Suprapubic skin (tissue), 4 donors: ENCODE data around the gene PRDM1. TPM values are rescaled to one million over a fixed set of nuclear protein-coding genes. Genes with fewer than 3 reads are reported as not detected.

Experiments
- DNase-seq, 2 donors: peaks; one replicate each; pipeline ENCODE4 v3.0.0-alpha.2; 2019; ENCODE audit warnings: low spot score in 2 of 2
- H3K27ac ChIP-seq: fragments of 200-600 bp; sonication (generic); one replicate; pipeline ENCODE4 v1.5.1; 2019
- H3K27me3 ChIP-seq: fragments of 200-600 bp; sonication (generic); one replicate; pipeline ENCODE4 v1.5.1; 2019
- H3K36me3 ChIP-seq: fragments of 200-600 bp; sonication (generic); one replicate; pipeline ENCODE4 v1.5.1; 2019
- H3K4me1 ChIP-seq: fragments of 200-600 bp; sonication (generic); one replicate; pipeline ENCODE4 v1.5.1; 2019
- H3K4me3 ChIP-seq: fragments of 200-600 bp; sonication (generic); one replicate; pipeline ENCODE4 v1.5.1; 2019; ENCODE audit warnings: mild to moderate bottlenecking
- H3K9me3 ChIP-seq: fragments of 200-600 bp; sonication (generic); one replicate; pipeline ENCODE4 v1.5.1; 2019
- CTCF ChIP-seq, 2 donors: fragments of 200-600 bp in 1 of 2; fragments of 450-650 bp in 1 of 2; sonication (generic) in 1 of 2; IDR thresholded peaks; one replicate each; pipeline ENCODE4 v1.5.1; 2016 to 2019; ENCODE audit warnings: antibody characterized with exemption in 2 of 2, mild to moderate bottlenecking in 1 of 2, moderate library complexity in 1 of 2
- EP300 ChIP-seq: sonication (generic); formaldehyde crosslinking; IDR thresholded peaks from one replicate; pipeline ENCODE4 v1.6.1; 2017; ENCODE audit warnings: antibody characterized with exemption
- POLR2A ChIP-seq, 2 donors: fragments of 450-650 bp; IDR thresholded peaks; one replicate each; pipeline ENCODE4 v1.6.1; 2017; ENCODE audit warnings: antibody characterized with exemption in 2 of 2, mild to moderate bottlenecking in 2 of 2, moderate library complexity in 2 of 2
- POLR2AphosphoS5 ChIP-seq, 3 donors: sonication (generic); formaldehyde crosslinking; IDR thresholded peaks; one replicate each; pipeline ENCODE4 v1.6.1; 2017; ENCODE audit warnings: antibody characterized with exemption in 3 of 3
- WGBS: methylation state at CpG from one replicate; pipeline ENCODE4 v1.1.5; 2018; 5-methylcytosine and 5-hydroxymethylcytosine counted together
- total RNA-seq, 4 donors: library from RNA; depleted of rRNA; stranded (reverse); fragments of >200 nt; gene quantifications; one replicate each; pipeline ENCODE4 v1.1.0, GENCODE V29; 2016

The PRDM1 gene
- total RNA-seq, 4 donors from 2014 or later, result 10.9 to 47.7 (median 27.8) TPM

DNA sequence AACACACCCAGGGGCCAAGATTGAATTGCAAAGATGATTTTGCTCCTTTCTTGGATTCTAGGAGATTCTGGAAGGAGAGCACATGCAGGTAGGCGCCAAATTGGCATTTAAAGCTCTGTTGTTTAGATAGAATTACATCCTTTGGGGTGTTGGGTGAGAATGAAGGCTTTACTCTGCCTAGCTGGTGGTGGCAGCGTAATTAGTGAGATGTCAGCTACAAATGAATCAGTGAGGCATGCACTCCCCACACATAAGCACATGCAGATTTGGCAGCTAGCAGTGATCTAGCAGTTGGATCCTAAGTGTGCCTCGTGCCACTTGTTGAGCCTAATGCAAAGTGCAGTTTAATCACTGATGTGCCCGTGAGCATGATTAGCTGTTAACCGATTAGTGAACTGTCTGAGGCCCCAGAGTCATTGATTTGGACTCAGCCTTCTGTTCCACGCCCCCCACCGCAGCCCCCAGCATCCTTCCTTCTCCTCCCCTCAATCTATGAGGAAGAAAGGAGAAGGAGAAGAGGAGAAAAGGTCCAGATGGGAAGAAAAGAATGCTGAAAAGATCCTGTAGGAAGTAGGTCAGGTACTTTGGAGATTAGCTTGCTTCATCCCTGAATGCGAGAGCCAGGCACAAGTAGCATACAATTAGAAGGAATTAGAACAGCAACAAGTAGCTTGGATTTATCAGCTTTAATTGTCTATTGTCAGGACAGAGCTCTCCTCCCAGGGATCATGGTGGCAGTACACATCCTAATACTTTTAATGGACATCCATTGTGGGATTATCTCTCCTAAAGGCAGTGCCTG lies 6.0 kb upstream of the PRDM1 start:
- Histone ChIP-seq H3K9me3 (no peaks in the 10 kb centered on the region), H3K27me3 (no peaks in the 10 kb centered on the region), H3K4me1 (peaks cover 10% of the 10 kb centered on the region), H3K36me3 (no peaks in the 10 kb centered on the region), H3K27ac (no peak overlapping the region), H3K4me3 (no peak overlapping the region)
- WGBS, result 95% methylated on average over 8 of the region's 8 CpGs
- DNase-seq, result no peak
- TF ChIP-seq EP300 (no peak), CTCF (IDR thresholded peaks at IDR 0.05) (no peak), POLR2AphosphoS5 (IDR thresholded peaks at IDR 0.05) (no peak)

GRCh38 chr6:106080763-106081095 lies 5.4 kb upstream of the PRDM1 start:
- TF ChIP-seq CTCF (IDR thresholded peaks at IDR 0.05) (no peak), POLR2A (IDR thresholded peaks at IDR 0.05) (no peak), EP300 (no peak), POLR2AphosphoS5 (IDR thresholded peaks at IDR 0.05) (no peak)

GRCh38 chr6:106081715-106082114 lies 4.4 kb upstream of the PRDM1 start:
- DNase-seq, result no peak
- 91% methylated on average over 4 of the region's 4 CpGs for WGBS
- Histone ChIP-seq H3K36me3 (no peaks in the 10 kb centered on the region), H3K27ac (no peak overlapping the region), H3K9me3 (no peaks in the 10 kb centered on the region), H3K4me3 (no peak overlapping the region), H3K4me1 (peaks cover 24% of the 10 kb centered on the region), H3K27me3 (no peaks in the 10 kb centered on the region)
- TF ChIP-seq EP300 (no peak), POLR2A (IDR thresholded peaks at IDR 0.05) (no peak), CTCF (IDR thresholded peaks at IDR 0.05) (no peak), POLR2AphosphoS5 (IDR thresholded peaks at IDR 0.05) (no peak)

More at GRCh38 chr6:106080763-106081095, 5.4 kb upstream of the PRDM1 start:
- H3K27ac ChIP-seq, result no peak overlapping the region
- H3K4me1 ChIP-seq, result peaks cover 16% of the 10 kb centered on the region
- no peaks in the 10 kb centered on the region for H3K27me3 ChIP-seq
- no peaks in the 10 kb centered on the region for H3K9me3 ChIP-seq
- DNase-seq, result no peak
- WGBS, result 89% methylated on average over 3 of the region's 3 CpGs
- H3K36me3 ChIP-seq, result no peaks in the 10 kb centered on the region
- no peak overlapping the region for H3K4me3 ChIP-seq

DNA sequence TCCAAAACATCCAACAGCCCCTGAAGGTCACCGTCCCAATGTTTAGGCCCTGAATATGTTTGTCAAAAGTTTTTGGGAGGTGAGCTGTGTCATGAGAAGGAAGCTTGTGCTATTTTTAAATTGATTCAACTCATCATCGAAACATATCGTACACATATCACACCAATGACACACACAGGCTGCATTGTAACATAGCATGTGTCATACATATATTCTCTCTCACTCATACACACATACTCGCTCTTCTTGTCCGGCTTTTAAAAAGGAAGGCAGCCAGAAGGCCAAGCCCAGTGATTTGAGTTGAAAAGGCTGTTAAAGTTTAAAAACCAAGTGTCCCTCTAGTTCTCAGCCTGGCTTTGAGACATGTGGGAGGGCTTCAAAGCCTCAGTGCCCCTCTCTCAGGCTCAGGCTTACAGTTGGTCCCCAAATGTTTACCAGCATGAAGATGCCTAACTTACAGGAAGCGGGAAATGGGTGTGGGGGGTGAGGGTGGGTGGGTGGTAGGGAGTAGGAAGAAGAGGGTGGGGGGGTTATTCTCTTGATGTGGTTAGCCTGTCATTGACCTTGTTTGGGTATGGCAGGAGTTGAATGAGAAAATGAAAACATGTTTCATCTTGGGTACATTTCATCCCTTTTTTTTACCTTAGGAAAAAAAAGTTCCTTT lies 3.3 kb upstream of the PRDM1 start:
- no peak overlapping the region for H3K27ac ChIP-seq
- no peaks in the 10 kb centered on the region for H3K9me3 ChIP-seq
- WGBS, result 93% methylated on average over 6 of the region's 6 CpGs
- H3K36me3 ChIP-seq, result no peaks in the 10 kb centered on the region
- H3K4me3 ChIP-seq, result no peak overlapping the region
- peaks cover 30% of the 10 kb centered on the region for H3K4me1 ChIP-seq
- H3K27me3 ChIP-seq, result no peaks in the 10 kb centered on the region
- DNase-seq, result no peak
- no peak for TF ChIP-seq POLR2A (IDR thresholded peaks at IDR 0.05)
- TF ChIP-seq CTCF (IDR thresholded peaks at IDR 0.05), result no peak
- TF ChIP-seq EP300, result no peak
- TF ChIP-seq POLR2AphosphoS5 (IDR thresholded peaks at IDR 0.05), result no peak

DNA sequence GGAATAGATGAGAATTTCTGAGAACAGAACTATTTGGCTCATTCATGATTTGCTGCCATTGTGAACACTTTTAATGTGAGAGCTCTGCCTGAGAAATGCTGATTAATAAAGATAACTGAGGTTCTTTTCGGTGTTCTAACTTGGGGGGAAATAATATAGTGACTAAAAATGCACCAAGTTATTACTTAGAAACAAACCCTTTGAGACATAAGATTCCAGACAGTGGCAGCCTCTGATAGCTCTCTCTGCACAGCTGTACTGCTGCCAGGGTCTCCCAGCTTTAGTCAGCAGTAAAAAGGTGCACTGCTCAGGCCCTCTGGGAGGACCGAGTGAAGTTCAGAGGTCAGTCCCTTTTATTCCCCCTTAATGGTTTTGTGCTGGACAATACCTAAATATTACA lies 2.5 kb upstream of the PRDM1 start:
- H3K36me3 ChIP-seq, result no peaks in the 10 kb centered on the region
- peaks cover 3% of the 10 kb centered on the region for H3K27me3 ChIP-seq
- 85% methylated on average over 2 of the region's 2 CpGs for WGBS
- peaks cover 30% of the 10 kb centered on the region for H3K4me1 ChIP-seq
- TF ChIP-seq POLR2A (IDR thresholded peaks at IDR 0.05) (no peak), POLR2AphosphoS5 (IDR thresholded peaks at IDR 0.05) (no peak)
- no peak overlapping the region for H3K27ac ChIP-seq
- no peak for DNase-seq
- no peaks in the 10 kb centered on the region for H3K9me3 ChIP-seq
- no peak overlapping the region for H3K4me3 ChIP-seq
